OCI-LY1 (cell line): ENCODE results near the gene PIP4K2B.

Source experiments
- H2AFZ ChIP-seq: fragments of 200-600 bp; sonication (generic), shearing (Covaris generic); 2 replicates; pipeline ENCODE4 v1.6.0; 2014; ENCODE audit warnings: antibody characterized with exemption, mild to moderate bottlenecking, low read length
- H3F3A ChIP-seq: fragments of 200-600 bp; sonication (generic), shearing (Covaris generic); 2 replicates; pipeline ENCODE4 v1.6.0; 2014; ENCODE audit warnings: mild to moderate bottlenecking, antibody characterized with exemption, low read length, moderate library complexity; ENCODE audit not compliant: insufficient read depth
- H3K27ac ChIP-seq: fragments of 200-600 bp; sonication (generic); 2 replicates; pipeline ENCODE4 v1.5.1; 2014; ENCODE audit warnings: low read length, mixed run types, mild to moderate bottlenecking, low read depth; ENCODE audit not compliant: poor library complexity, severe bottlenecking
- H3K27me3 ChIP-seq: fragments of 200-600 bp; sonication (generic); 2 replicates; pipeline ENCODE4 v1.6.0; 2014; ENCODE audit warnings: antibody characterized with exemption, mild to moderate bottlenecking, low read length, moderate library complexity; ENCODE audit not compliant: insufficient read depth
- H3K36me3 ChIP-seq: fragments of 200-600 bp; sonication (generic); 2 replicates; pipeline ENCODE4 v1.6.1; 2014; ENCODE audit warnings: mild to moderate bottlenecking, antibody characterized with exemption, low read length, moderate library complexity, mixed read lengths; ENCODE audit not compliant: insufficient read depth
- H3K4me1 ChIP-seq: fragments of 200-600 bp; sonication (generic); 2 replicates; pipeline ENCODE4 v1.5.1; 2014; ENCODE audit warnings: mild to moderate bottlenecking, low read length, moderate library complexity; ENCODE audit not compliant: insufficient read depth, severe bottlenecking
- H3K4me2 ChIP-seq: fragments of 200-600 bp; sonication (generic), shearing (Covaris generic); 2 replicates; pipeline ENCODE4 v1.6.1; 2014; ENCODE audit warnings: low read length
- H3K4me3 ChIP-seq: fragments of 200-600 bp; sonication (generic); 2 replicates; pipeline ENCODE4 v1.5.1; 2014; ENCODE audit warnings: low read length, low read depth, mild to moderate bottlenecking, mixed read lengths; ENCODE audit not compliant: poor library complexity, severe bottlenecking
- H3K79me2 ChIP-seq: fragments of 200-600 bp; shearing (Covaris generic); 2 replicates; pipeline ENCODE4 v1.6.1; 2016; ENCODE audit warnings: mixed run types, low read length, mixed read lengths; ENCODE audit not compliant: insufficient read depth
- H3K9ac ChIP-seq: fragments of 200-600 bp; sonication (generic), shearing (Covaris generic); 2 replicates; pipeline ENCODE4 v1.6.1; 2014; ENCODE audit warnings: mild to moderate bottlenecking, low read length, mixed read lengths
- H3K9me2 ChIP-seq: fragments of 200-600 bp; sonication (generic), shearing (Covaris generic); 2 replicates; pipeline ENCODE4 v1.6.1; 2014; ENCODE audit warnings: low read depth, mild to moderate bottlenecking, low read length, mixed read lengths
- H3K9me3 ChIP-seq: fragments of 200-600 bp; shearing (Covaris generic); 2 replicates; pipeline ENCODE4 v1.6.1; 2014; ENCODE audit warnings: low read length, mixed read lengths
- H4K20me1 ChIP-seq: fragments of 200-600 bp; sonication (generic), shearing (Covaris generic); 2 replicates; pipeline ENCODE4 v1.6.0; 2016; ENCODE audit warnings: mild to moderate bottlenecking, low read length; ENCODE audit not compliant: insufficient read depth
- EZH2 ChIP-seq: fragments of 200-600 bp; sonication (generic), shearing (Covaris generic); IDR thresholded peaks from 2 replicates; pipeline ENCODE4 v1.8.0; 2017; ENCODE audit warnings: borderline replicate concordance, mixed run types, mild to moderate bottlenecking, antibody characterized with exemption, low read length, moderate library complexity, mixed read lengths
- TF ChIP-seq, protein P1 (sequence below): fragments of 200-600 bp; sonication (generic), shearing (Covaris generic); IDR thresholded peaks from 2 replicates; pipeline ENCODE4 v1.5.1; 2017; ENCODE audit warnings: mild to moderate bottlenecking, antibody characterized with exemption, low read length, moderate library complexity, mixed read lengths

Gene PIP4K2B

DNA sequence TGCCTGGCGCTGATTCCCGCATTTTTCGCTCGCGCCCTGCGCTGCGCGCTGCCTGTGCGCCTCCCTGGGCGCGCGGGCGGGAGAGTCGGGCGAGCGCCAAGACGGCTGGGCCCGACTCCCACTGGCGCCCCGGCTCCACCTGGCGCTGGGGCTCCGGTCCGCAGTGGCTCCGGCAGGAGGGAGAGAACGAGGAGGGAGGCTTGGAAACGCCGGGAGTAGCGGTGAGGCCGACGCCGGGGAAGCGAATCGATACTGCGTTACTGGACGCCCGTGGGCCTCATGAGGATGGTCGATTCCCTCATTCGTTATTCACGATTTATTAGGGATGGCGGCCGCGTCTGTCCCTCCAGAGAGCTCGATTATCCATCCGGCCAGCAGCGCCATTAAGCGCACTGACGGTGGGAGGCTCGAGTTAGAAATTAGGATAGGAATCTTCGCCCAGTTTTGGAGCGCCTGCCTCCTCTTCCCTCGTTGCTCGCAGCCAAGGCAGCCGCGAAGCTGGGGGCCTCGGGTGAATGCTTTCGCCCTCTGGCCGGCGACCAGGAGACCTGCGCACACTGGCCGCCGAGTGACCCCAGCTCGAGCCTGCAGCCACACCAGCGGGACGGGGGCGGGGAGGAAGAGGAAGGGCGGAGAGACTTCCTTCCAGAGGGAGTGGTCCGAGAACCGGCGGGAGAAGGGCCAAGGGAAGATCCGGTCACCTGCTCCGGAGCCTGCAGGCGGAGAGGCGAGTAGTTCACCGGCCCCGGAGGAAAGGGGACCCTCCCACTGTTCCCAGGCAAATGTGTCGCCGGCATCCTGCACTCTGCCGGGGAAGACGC lies 49.9 kb downstream of the PIP4K2B start:
- peaks cover 10% of the 10 kb centered on the region for H3K79me2 ChIP-seq
- peak overlapping the region; percentile 50; the same call in 1 of the 2 replicates for H3K4me2 ChIP-seq
- no peak for TF ChIP-seq EZH2
- TF ChIP-seq, protein P1, sequence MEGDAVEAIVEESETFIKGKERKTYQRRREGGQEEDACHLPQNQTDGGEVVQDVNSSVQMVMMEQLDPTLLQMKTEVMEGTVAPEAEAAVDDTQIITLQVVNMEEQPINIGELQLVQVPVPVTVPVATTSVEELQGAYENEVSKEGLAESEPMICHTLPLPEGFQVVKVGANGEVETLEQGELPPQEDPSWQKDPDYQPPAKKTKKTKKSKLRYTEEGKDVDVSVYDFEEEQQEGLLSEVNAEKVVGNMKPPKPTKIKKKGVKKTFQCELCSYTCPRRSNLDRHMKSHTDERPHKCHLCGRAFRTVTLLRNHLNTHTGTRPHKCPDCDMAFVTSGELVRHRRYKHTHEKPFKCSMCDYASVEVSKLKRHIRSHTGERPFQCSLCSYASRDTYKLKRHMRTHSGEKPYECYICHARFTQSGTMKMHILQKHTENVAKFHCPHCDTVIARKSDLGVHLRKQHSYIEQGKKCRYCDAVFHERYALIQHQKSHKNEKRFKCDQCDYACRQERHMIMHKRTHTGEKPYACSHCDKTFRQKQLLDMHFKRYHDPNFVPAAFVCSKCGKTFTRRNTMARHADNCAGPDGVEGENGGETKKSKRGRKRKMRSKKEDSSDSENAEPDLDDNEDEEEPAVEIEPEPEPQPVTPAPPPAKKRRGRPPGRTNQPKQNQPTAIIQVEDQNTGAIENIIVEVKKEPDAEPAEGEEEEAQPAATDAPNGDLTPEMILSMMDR: no peak
- no peaks in the 10 kb centered on the region for H3K9me3 ChIP-seq
- peaks cover 5% of the 10 kb centered on the region; the same call in 1 of the 2 replicates for H3K27me3 ChIP-seq
- no peaks in the 10 kb centered on the region for H4K20me1 ChIP-seq
- H3F3A ChIP-seq: 0 out of 2 replicates have a peak, but pooled peaks cover 4% of the 10 kb centered on the region
- no peak overlapping the region for H2AFZ ChIP-seq
- no peak overlapping the region for H3K27ac ChIP-seq
- H3K36me3 ChIP-seq: peaks cover 9% of the 10 kb centered on the region
- peak overlapping the region; percentile 11 for H3K4me3 ChIP-seq
- H3K9ac ChIP-seq: no peak overlapping the region
- H3K9me2 ChIP-seq: no peaks in the 10 kb centered on the region
- H3K4me1 ChIP-seq: peaks cover 54% of the 10 kb centered on the region

- H3K79me2 ChIP-seq: peaks cover 10% of the 10 kb centered on the region
- H3K9ac ChIP-seq: no peak overlapping the region
- H3F3A ChIP-seq: 0 out of 2 replicates have a peak, but pooled peaks cover 4% of the 10 kb centered on the region
- H3K9me3 ChIP-seq: no peaks in the 10 kb centered on the region
- H3K36me3 ChIP-seq: peaks cover 3% of the 10 kb centered on the region; the same call in 1 of the 2 replicates
- H3K27ac ChIP-seq: no peak overlapping the region
- H2AFZ ChIP-seq: no peak overlapping the region
- H4K20me1 ChIP-seq: no peaks in the 10 kb centered on the region
- TF ChIP-seq EZH2: no peak
- TF ChIP-seq, protein P1: no peak
- no peaks in the 10 kb centered on the region for H3K9me2 ChIP-seq
- peaks cover 5% of the 10 kb centered on the region; the same call in 1 of the 2 replicates for H3K27me3 ChIP-seq
- peak overlapping the region; percentile 48 for H3K4me3 ChIP-seq
- H3K4me1 ChIP-seq: peaks cover 51% of the 10 kb centered on the region
- peak overlapping the region; percentile 50 for H3K4me2 ChIP-seq
Measured at GRCh38 chr17:38748892-38749222, 50.5 kb downstream of the PIP4K2B start.

DNA sequence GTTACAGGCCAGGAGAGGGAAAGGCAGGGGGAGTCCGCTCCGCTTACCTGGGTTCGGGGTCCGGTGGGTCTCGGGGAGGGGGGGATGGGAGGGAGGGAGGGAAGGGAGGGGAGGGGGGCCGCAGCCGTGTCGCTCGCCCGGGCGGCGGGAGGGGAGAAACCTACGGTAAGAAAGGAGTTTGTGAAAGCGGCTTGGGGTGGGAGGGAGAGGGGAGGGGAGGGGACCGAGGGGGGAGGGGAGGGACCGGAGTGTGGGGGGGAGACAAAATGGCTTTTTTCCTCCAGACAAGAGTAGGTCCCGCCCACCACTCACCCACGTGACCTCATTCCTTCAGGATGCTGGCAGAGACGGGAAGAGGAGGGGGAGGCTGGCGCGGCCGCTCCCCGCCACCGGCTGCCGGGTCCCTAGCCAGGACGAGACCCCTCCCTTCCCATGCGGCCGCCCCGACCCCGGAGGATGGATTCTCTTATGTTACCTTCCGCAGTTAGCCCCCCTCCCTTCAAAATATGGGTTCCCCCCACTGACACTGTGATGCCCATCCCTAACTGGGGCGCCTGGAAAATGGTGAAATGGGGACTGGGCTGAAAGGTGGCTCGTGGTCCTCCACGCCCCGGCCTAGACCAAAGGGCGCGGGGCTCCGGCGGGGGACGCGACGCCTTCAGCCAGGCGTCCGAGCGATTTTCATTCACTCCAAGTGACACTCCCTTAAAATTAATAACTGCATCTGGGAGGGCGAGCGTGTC lies 51.0 kb downstream of the PIP4K2B start, which contains the start of gene PCGF2:
TSS of gene PCGF2 (minus strand) at position 188 of the 743 bp plus-strand sequence. CDS start 7,934 bp downstream, outside the sequence.
- TF ChIP-seq, protein P1: no peak
- TF ChIP-seq EZH2: no peak
- peak within 1 kb of the TSS; percentile 67 for H3K4me2 ChIP-seq
- H3K9me3 ChIP-seq: no peaks in the 10 kb centered on the region
- no peaks in the 10 kb centered on the region for H4K20me1 ChIP-seq
- H3K9ac ChIP-seq: peak within 1 kb of the TSS; percentile 43
- H2AFZ ChIP-seq: no peak within 1 kb of the TSS
- H3K9me2 ChIP-seq: no peaks in the 10 kb centered on the region
- no peak within 1 kb of the TSS for H3K27ac ChIP-seq
- H3K4me1 ChIP-seq: peaks cover 48% of the 10 kb centered on the region
- H3F3A ChIP-seq: 0 out of 2 replicates have a peak, but pooled peaks cover 4% of the 10 kb centered on the region
- H3K4me3 ChIP-seq: peak within 1 kb of the TSS; percentile 60
- peaks cover 6% of the 10 kb centered on the region for H3K79me2 ChIP-seq
- no peaks in the 10 kb centered on the region for H3K36me3 ChIP-seq
- H3K27me3 ChIP-seq: peaks cover 5% of the 10 kb centered on the region; the same call in 1 of the 2 replicates
